Measurements from ENCODE around the gene HLA-DQA1. TPM values are rescaled to one million over a fixed set of nuclear protein-coding genes. Genes with fewer than 3 reads are reported as not detected.
A peak's percentile ranks its signal among the peaks of the same experiment; 100 is the strongest.

The HLA-DQA1 gene
- total and polyA plus RNA-seq, 11 donors, result 1.2 to 154 (median 13.3) TPM; not detected in 1

GRCh38 chr6:32664354-32664753 lies 27.1 kb downstream of the HLA-DQA1 start:
- ATAC-seq, result no peak
- Histone ChIP-seq H3K27ac (peak overlapping the region in 2 of 12 donors; percentile 51 to 77), H3K4me3 (peak overlapping the region in 4 of 12 donors; percentile 51 to 62 (median 58)), H3K36me3 (no peaks in the 10 kb centered on the region), H3K9me3 (no peaks in the 10 kb centered on the region), H3K27me3 (peaks cover 0 to 12% (median 0%) of the 10 kb centered on the region in 9 donors), H3K4me1 (peaks cover 0 to 9% (median 0%) of the 10 kb centered on the region in 12 donors)
- WGBS, 4 donors, result 6 to 31% (median 22%) methylated on average over 6 to 26 of the region's 26 CpGs
- intact Hi-C loops (cut with DNase I), result loop anchor here in 2 of 10 donors (5.0 kb wide), 1 partner anchor 98 kb away; the partner anchor contains the start of gene HLA-DQB2 (in 2 of the 2)
- no peak for DNase-seq
- TF ChIP-seq CTCF (IDR thresholded peaks at IDR 0.05) (no peak), POLR2A (IDR thresholded peaks at IDR 0.05) (no peak)

- WGBS, 4 donors, result 0 to 3% (median 1%) methylated on average over 8 to 47 of the region's 47 CpGs
- Histone ChIP-seq H3K4me3 (peak overlapping the region in 7 of 12 donors; percentile 16 to 62 (median 51)), H3K9me3 (no peaks in the 10 kb centered on the region), H3K27me3 (peaks cover 0 to 12% (median 0%) of the 10 kb centered on the region in 9 donors), H3K36me3 (no peaks in the 10 kb centered on the region), H3K4me1 (peaks cover 0 to 10% (median 0%) of the 10 kb centered on the region in 12 donors), H3K27ac (peak overlapping the region in 8 of 12 donors; percentile 30 to 81 (median 69))
- TF ChIP-seq CTCF (IDR thresholded peaks at IDR 0.05) (no peak), POLR2A (IDR thresholded peaks at IDR 0.05) (no peak)
- peak in 3 of 4 donors; percentile 32 to 53 (median 39) for ATAC-seq
- intact Hi-C loops (cut with DNase I), result loop anchor here in 3 of 10 donors (5.0 kb wide), 2 partner anchors 78 to 97 kb away; partner anchors contain the start of genes HLA-DQB2 (in 2 of the 3) and HLA-DRB1 (in 1 of the 3)
- peak; percentile 38 to 64 (median 47) for DNase-seq
Measured at GRCh38 chr6:32664827-32665362, 27.7 kb downstream of the HLA-DQA1 start.

- Histone ChIP-seq H3K27me3 (peaks cover 0 to 12% (median 0%) of the 10 kb centered on the region in 9 donors), H3K4me3 (peak overlapping the region in 7 of 12 donors; percentile 23 to 62 (median 51)), H3K9me3 (no peaks in the 10 kb centered on the region), H3K36me3 (no peaks in the 10 kb centered on the region), H3K27ac (peak overlapping the region in 6 of 12 donors; percentile 50 to 81 (median 73)), H3K4me1 (peaks cover 0 to 10% (median 0%) of the 10 kb centered on the region in 12 donors)
- TF ChIP-seq POLR2A (IDR thresholded peaks at IDR 0.05), result no peak
- TF ChIP-seq CTCF (IDR thresholded peaks at IDR 0.05), result no peak
- DNase-seq (no peak), ATAC-seq (no peak)
- WGBS, 4 donors, result 20 to 34% (median 28%) methylated on average over 3 of the region's 3 CpGs
- intact Hi-C loops (cut with DNase I), result loop anchor here in 2 of 10 donors (1.0 to 5.0 kb wide), 2 partner anchors 28 to 78 kb away; partner anchors contain the start of genes HLA-DQA1 (in 1 of the 2) and HLA-DRB1 (in 1 of the 2)
Measured at GRCh38 chr6:32665661-32666060, 28.5 kb downstream of the HLA-DQA1 start.
